RWPE1 (cell line): ENCODE measurements around the gene ZNF654.
"Not testable (repeated sequence)": the region's sequence is repeated elsewhere in the genome, so short reads cannot be mapped to it uniquely, and the experiment has no call there.

ENCODE experiments used
- CTCF ChIA-PET: fragments of 350-600 bp; sonication (Branson Sonifier 250); formaldehyde crosslinking; extraction: SDS; loops from one replicate; lab custom pipeline; 2021; lab: Yijun Ruan, JAX
- POLR2A ChIA-PET: fragments of 400-600 bp; formaldehyde crosslinking; extraction: SDS; loops from one replicate; lab custom pipeline; 2020; ENCODE audit warnings: antibody characterized with exemption; ENCODE audit not compliant: low non-redundant PET; lab: Yijun Ruan, JAX
- DNase-seq: peaks from one replicate; pipeline ENCODE4 v3.0.0; 2012; ENCODE audit warnings: low spot score
- H3K27ac ChIP-seq: fragments of 450-650 bp; 2 replicates; pipeline ENCODE4 v1.5.1; 2017
- TF ChIP-seq, protein P1 (sequence below): fragments of 450-650 bp; conservative IDR thresholded peaks from 2 replicates; pipeline ENCODE4 v1.5.1; 2017; ENCODE audit warnings: low read depth, mild to moderate bottlenecking

Gene ZNF654

DNA sequence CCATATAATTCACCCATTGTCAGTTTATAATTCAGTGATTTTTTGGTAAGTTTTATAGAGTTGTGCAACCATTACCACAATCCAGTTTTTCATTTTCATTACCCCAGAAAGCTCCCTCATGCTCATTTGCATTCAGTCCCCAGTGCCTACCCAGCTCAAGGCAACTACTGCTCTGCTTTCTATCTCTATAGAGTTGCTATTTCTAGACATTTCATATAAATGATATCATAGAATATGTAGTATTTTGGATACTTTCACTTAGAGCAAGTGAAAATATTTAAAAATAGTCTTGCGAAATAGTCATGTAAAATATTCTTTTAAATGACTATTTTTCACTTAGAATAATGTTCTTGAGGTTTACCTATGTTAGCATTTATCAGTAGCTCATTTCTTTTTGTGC is 42.1 kb downstream of the ZNF654 start:
- ChIA-PET POLR2A (no interaction called here), CTCF (interaction anchor here (0.5 kb wide), 1 partner anchor 12 kb away, joined by 3 read pairs; no protein-coding TSS in a partner anchor)
- DNase-seq: no peak
- TF ChIP-seq, protein P1, sequence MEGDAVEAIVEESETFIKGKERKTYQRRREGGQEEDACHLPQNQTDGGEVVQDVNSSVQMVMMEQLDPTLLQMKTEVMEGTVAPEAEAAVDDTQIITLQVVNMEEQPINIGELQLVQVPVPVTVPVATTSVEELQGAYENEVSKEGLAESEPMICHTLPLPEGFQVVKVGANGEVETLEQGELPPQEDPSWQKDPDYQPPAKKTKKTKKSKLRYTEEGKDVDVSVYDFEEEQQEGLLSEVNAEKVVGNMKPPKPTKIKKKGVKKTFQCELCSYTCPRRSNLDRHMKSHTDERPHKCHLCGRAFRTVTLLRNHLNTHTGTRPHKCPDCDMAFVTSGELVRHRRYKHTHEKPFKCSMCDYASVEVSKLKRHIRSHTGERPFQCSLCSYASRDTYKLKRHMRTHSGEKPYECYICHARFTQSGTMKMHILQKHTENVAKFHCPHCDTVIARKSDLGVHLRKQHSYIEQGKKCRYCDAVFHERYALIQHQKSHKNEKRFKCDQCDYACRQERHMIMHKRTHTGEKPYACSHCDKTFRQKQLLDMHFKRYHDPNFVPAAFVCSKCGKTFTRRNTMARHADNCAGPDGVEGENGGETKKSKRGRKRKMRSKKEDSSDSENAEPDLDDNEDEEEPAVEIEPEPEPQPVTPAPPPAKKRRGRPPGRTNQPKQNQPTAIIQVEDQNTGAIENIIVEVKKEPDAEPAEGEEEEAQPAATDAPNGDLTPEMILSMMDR: no peak
- H3K27ac ChIP-seq: no peak overlapping the region

DNA sequence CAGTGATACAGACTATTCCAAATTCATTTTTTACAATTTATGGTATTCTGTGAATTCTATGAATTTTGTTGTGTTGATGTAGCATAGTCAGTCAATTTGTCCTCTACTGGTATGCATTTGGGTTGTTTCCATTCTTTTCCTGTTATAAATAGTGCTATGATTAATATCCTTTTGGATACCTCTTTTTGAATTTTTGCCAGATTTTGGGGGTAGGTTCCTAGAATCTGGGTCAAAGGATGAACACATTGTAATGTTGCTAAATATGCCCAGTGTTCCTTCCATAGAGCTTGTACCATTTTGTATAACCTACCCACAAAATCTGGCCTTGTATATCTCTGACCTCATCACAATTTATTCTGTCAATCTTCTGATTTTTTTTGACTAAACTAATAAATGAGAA is 46.3 kb downstream of the ZNF654 start:
- CTCF ChIA-PET: no interaction called here
- DNase-seq: no peak
- TF ChIP-seq, protein P1: no peak
- H3K27ac ChIP-seq: no peak overlapping the region
- POLR2A ChIA-PET: no interaction called here

DNA sequence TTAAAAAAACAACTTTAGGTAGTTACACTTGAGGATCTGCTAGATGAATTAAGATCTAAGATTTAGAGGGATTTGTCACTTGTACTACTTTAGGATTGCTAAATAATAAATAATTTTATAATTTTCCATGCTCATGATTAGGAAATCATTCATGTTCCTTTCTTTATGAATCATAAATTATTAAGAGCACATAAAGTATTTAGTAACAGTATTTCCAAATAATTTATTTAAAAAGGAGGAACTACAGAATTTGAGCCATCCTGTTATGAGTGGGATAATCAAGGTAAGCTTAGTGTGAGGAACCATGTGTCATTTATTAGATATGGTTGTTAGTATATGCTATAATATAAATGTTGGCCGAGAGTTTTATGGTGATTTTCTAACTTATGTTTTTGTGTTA is 53.2 kb downstream of the ZNF654 start:
- no peak overlapping the region for H3K27ac ChIP-seq
- POLR2A ChIA-PET: no interaction called here

DNA sequence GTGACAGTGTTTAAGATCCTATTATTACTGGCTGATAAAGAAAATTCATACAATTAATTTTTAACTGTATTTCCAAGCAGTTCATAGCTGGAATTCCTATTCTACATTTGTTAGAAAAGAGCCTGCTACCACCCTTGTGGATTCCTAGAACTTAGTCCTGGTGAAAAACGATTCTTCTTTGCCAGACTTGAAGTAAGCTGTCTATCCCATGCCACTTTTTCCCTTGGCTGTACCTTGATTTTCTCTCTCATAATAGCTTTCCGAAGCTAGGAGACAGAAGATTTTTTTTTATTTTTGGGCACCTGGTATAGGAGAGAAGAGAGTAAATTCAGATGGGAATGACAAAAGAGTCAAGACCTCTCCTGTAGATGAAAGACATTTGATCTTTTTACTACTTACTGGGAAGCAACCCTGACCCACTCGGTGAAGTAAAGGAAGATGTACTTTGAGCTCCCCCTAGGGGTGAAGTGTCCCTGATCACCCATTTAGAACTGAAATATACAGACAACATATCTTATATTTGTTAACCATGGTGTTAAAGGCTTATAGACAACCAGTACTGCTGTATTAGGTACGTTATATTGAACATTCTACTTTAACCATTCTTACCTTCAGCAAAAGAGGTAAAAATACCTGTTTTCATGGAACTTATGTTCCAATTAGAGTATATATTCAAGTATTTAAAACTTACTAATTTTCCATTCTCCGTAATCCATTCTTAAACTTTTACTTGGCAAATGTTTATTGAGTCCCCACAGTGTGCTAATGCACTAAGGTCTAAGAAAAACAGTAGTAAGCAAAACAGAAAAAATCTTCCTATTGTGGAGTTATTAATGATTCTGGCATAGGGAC is 54.5 kb downstream of the ZNF654 start:
- H3K27ac ChIP-seq: no peak overlapping the region
- TF ChIP-seq, protein P1: peak; percentile 76
- ChIA-PET POLR2A (no interaction called here), CTCF (interaction anchor here (0.6 to 1.1 kb wide), 5 partner anchors 10 to 92 kb away, joined by 3 to 4 read pairs (median 3); no protein-coding TSS in a partner anchor)
- DNase-seq: peak; percentile 39

More for the DNA sequence above, 53.2 kb downstream of the ZNF654 start:
- no peak for DNase-seq
- CTCF ChIA-PET: interaction anchor here (0.6 to 1.1 kb wide), 2 partner anchors 11 to 15 kb away, joined by 3 read pairs; no protein-coding TSS in a partner anchor
- TF ChIP-seq, protein P1: no peak

DNA sequence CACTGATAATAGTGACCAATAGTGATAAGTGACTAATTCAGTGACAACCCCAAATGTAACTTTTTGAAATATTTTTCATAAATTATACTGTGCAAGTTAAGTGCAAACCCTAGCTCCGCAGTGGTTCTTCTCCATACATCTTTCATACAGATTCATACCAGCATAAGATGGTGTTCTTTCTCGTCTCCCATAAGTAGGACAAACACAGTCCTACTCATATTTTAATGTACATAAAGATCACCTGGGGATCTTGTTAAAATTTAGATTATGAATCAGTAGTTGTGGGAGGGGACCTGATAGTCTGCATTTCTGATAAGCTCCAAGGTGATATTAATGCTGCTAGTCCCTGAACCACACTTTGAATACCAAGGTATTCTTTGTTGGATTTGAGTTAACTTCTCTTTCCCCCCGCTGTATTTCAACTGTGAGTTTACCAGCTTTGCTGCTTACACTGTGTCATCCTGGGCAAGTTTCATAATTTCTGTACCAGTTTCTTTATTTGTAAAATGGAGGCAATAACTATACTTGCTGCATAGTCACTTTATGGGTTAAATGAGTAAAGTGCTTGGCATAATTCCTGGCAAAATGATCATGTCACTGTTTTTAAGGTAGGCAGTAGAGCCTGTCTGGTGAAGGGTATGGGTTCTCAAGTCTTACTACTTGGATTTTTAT is 56.0 kb downstream of the ZNF654 start:
- TF ChIP-seq, protein P1: no peak
- POLR2A ChIA-PET: no interaction called here
- no peak for DNase-seq
- CTCF ChIA-PET: no interaction called here
- H3K27ac ChIP-seq: no peak overlapping the region

DNA sequence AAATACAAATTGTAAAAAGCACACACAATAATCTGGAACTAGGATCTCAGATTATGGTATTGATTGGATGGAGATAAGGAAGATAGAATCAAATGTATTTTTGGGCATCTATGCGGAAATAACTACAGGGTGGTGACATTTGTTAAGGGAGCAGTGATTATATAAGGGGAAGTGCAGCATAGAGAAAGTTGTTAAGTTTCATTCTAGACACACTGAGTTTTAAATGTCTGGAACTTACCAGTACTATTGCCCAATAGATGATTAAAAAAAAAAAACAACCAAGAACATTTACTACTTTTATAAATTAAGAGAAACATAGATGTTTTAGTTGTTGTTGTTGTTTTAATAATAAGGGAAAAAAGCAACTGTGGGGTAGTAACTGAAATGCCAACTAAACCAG is 58.6 kb downstream of the ZNF654 start:
- POLR2A ChIA-PET: no interaction called here
- no peak overlapping the region for H3K27ac ChIP-seq
- TF ChIP-seq, protein P1: no peak
- no peak for DNase-seq
- CTCF ChIA-PET: no interaction called here

DNA sequence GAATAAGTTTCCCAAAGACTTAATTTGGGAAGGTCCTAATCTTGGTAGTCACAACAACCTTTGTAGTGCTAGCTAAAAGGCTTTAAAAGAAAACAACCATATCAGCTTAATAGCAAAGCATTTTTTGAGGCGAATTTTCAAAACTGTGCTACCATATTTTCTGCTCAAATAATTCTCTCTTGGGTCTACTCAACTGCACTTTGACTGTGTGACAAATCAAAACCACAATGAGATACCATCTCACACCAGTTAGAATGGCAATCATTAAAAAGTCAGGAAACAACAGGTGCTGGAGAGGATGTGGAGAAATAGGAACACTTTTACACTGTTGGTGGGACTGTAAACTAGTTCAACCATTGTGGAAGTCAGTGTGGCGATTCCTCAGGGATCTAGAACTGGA is 59.5 kb downstream of the ZNF654 start:
- DNase-seq, H3K27ac ChIP-seq, POLR2A ChIA-PET: not testable (repeated sequence)
- CTCF ChIA-PET: interaction anchor here (0.6 kb wide), 1 partner anchor 82 kb away, joined by 5 read pairs; no protein-coding TSS in a partner anchor
